ENCODE measurements around the gene SLC7A1. TPM values are rescaled to one million over a fixed set of nuclear protein-coding genes. Genes with fewer than 3 reads are reported as not detected.

SLC7A1 gene
- polyA plus RNA-seq, 1 experiment: 14.7 TPM

DNA sequence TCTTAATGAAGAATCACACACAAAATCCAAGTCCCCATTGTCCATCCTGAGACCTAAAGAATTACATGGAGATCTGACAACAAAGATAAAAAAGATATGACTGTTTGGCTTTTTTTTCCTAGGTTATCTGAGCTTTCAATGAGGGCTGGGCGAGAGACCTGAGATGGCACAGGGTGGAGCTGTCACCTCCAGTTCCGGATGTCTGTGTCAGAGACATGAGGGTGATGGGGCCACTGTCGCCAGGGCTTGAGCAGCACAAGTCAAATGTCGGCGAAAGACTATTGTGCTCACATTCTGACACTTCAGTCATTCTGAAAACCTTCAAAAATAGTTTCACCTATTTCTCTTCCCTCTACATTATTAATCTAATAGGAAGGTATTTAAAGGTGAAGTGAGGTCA, 65.7 kb downstream of the SLC7A1 start:
- CTCF ChIA-PET: no interaction called here
- POLR2A ChIA-PET: no interaction called here
- Histone ChIP-seq H3K9me3 (ENCODE audit: control insufficient read depth, insufficient read depth, low read length) (no peaks in the 10 kb centered on the region), H3K27me3 (ENCODE audit: control insufficient read depth, insufficient read depth, low read length) (no peaks in the 10 kb centered on the region), H3K4me3 (ENCODE audit: low read depth, low read length) (no peak overlapping the region), H3K27ac (ENCODE audit: low read depth, low read length) (no peak overlapping the region)
- TF ChIP-seq CTCF (IDR thresholded peaks at IDR 0.05; ENCODE audit: low read depth, low read length): no peak
- no peak for DNase-seq (ENCODE audit: low read depth, low spot score)

GRCh38 chr13:29527916-29528315, 67.6 kb downstream of the SLC7A1 start:
- POLR2A ChIA-PET: no interaction called here
- H3K4me3 ChIP-seq (ENCODE audit: low read depth, low read length): no peak overlapping the region
- H3K9me3 ChIP-seq (ENCODE audit: control insufficient read depth, insufficient read depth, low read length): no peaks in the 10 kb centered on the region; the same call in 1 of the 2 replicates
- CTCF ChIA-PET: interaction anchor here (3.4 kb wide), 1 partner anchor 20 kb away, joined by 9 read pairs; no protein-coding TSS in a partner anchor
- H3K27me3 ChIP-seq (ENCODE audit: control insufficient read depth, insufficient read depth, low read length): no peaks in the 10 kb centered on the region
- no peak overlapping the region for H3K27ac ChIP-seq (ENCODE audit: low read depth, low read length)
- no peak for TF ChIP-seq CTCF (IDR thresholded peaks at IDR 0.05; ENCODE audit: low read depth, low read length)
- DNase-seq (ENCODE audit: low read depth, low spot score): no peak

DNA sequence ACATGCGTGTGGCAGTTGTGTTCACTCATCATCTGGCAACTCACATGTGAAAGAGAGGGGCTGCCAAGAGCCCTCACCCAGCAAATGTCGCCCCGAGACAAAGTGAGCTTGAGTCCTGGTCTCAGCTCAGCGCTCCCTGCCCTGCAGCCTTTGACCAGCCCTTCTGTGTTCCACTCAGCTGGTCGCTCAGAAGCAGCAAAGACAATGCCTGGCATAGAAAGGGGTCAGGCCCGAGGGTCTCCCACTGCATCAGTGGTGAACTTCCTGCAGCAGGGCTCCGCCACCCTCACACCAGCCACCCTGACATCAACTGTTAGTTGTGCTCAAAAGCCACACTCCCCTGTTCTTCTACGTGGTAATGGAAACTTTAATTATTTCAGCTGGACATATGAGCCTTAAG, 68.0 kb downstream of the SLC7A1 start:
- no peak for TF ChIP-seq CTCF (IDR thresholded peaks at IDR 0.05; ENCODE audit: low read depth, low read length)
- Histone ChIP-seq H3K4me3 (ENCODE audit: low read depth, low read length) (no peak overlapping the region), H3K27me3 (ENCODE audit: control insufficient read depth, insufficient read depth, low read length) (no peaks in the 10 kb centered on the region), H3K27ac (ENCODE audit: low read depth, low read length) (no peak overlapping the region), H3K9me3 (ENCODE audit: control insufficient read depth, insufficient read depth, low read length) (no peaks in the 10 kb centered on the region; the same call in 1 of the 2 replicates)
- ChIA-PET CTCF (interaction anchor here (3.4 kb wide), 1 partner anchor 19 kb away, joined by 9 read pairs; no protein-coding TSS in a partner anchor), POLR2A (no interaction called here)
- DNase-seq (ENCODE audit: low read depth, low spot score): no peak

DNA sequence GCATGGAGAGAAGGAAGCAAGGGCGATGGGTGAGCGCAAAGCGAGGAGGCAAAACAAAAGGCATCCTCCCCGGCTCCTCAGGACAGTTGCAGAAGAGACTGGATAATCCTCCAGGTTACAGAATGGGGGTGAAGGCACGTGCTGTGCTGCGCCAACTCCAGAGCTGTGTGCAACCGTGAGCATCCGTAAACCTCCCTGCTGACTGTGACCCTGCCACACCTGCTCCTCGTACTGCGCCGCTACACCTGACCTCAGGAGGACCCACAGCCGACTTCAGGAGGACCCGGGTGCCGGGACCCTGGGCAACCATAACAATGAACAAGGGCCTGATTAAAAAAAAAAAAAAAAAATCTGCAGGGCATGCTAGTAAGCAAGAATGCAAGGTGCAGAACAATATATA, 68.7 kb downstream of the SLC7A1 start:
- H3K27me3 ChIP-seq (ENCODE audit: control insufficient read depth, insufficient read depth, low read length): no peaks in the 10 kb centered on the region
- POLR2A ChIA-PET: no interaction called here
- no peak for TF ChIP-seq CTCF (IDR thresholded peaks at IDR 0.05; ENCODE audit: low read depth, low read length)
- CTCF ChIA-PET: interaction anchor here (0.9 to 3.4 kb wide), 2 partner anchors 18 to 54 kb away, joined by 3 to 9 read pairs; no protein-coding TSS in a partner anchor
- no peak overlapping the region for H3K27ac ChIP-seq (ENCODE audit: low read depth, low read length)
- H3K4me3 ChIP-seq (ENCODE audit: low read depth, low read length): no peak overlapping the region
- no peaks in the 10 kb centered on the region; the same call in 1 of the 2 replicates for H3K9me3 ChIP-seq (ENCODE audit: control insufficient read depth, insufficient read depth, low read length)
- no peak for DNase-seq (ENCODE audit: low read depth, low spot score)

DNA sequence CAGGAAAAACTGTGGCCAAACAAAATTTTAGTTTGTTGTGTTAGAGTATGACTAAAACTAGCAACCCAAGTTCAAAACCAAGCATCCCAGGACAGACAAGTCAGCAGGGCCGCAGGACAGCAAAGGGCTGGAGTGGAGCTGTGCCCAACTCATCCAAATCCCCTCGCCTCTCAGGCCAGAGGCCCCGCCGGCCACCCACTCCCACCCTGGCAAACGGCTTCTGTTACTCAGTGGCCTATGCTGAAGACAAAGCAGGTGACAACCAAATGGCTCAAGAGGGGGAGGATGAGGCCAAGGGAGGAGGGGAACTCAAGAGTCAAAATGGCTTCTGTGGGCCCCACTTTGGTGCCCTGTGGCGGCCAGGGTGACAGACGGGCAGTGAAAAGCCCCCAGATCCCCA, 69.7 kb downstream of the SLC7A1 start:
- Histone ChIP-seq H3K27ac (ENCODE audit: low read depth, low read length) (no peak overlapping the region), H3K9me3 (ENCODE audit: control insufficient read depth, insufficient read depth, low read length) (no peaks in the 10 kb centered on the region; the same call in 1 of the 2 replicates), H3K27me3 (ENCODE audit: control insufficient read depth, insufficient read depth, low read length) (no peaks in the 10 kb centered on the region), H3K4me3 (ENCODE audit: low read depth, low read length) (no peak overlapping the region)
- no peak for TF ChIP-seq CTCF (IDR thresholded peaks at IDR 0.05; ENCODE audit: low read depth, low read length)
- POLR2A ChIA-PET: interaction anchor here (0.8 kb wide), 1 partner anchor 12 kb away, joined by 3 read pairs; no protein-coding TSS in a partner anchor
- CTCF ChIA-PET: interaction anchor here (0.9 to 3.4 kb wide), 2 partner anchors 17 to 53 kb away, joined by 3 to 9 read pairs; no protein-coding TSS in a partner anchor
- DNase-seq (ENCODE audit: low read depth, low spot score): no peak

Measured in AG04450 (cell line).